G401 (cell line): ENCODE measurements around the gene UTF1. TPM values are rescaled to one million over a fixed set of nuclear protein-coding genes. Genes with fewer than 3 reads are reported as not detected.

ENCODE experiments used
- DNase-seq: peaks from one replicate; pipeline ENCODE4 v3.0.0-alpha.2; 2015; ENCODE audit warnings: low spot score
- in situ Hi-C: cut with HindIII; loops from 2 replicates; pipeline ENCODE4 v1.10.0; 2016; ENCODE audit warnings: low sequenced_read_pairs, mixed read lengths
- total RNA-seq: library from RNA; depleted of rRNA; stranded (reverse); fragments of >200 nt; shearing (Covaris generic); gene quantifications from 2 replicates; pipeline ENCODE4 v1.2.3, GENCODE V29; 2014

The UTF1 gene
- total RNA-seq, 1 experiment from 2014 or later: not detected

DNA sequence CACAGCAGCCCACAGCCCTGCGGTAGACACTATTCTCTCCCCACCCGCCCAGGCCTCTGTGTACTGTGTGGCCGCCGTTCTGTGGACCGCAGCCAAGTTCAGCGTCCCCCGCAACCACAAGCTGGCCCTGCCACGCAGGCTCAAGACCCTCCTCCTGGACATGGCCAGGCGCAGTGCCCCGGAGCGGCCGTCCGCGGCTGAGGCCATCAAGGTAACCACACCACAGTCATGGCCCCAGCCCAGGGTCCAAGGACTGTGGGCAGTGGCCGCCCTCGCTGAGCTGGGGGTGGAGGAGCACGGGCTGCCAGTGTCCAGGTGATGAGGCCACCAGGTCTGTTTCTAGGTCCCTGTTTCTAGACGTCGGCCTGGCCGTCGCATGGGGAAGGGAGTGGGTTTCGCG lies 34.4 kb upstream of the UTF1 start:
- DNase-seq: no peak
- in situ Hi-C loops: no loop called here

GRCh38 chr10:133196221-133196915 lies 33.6 kb upstream of the UTF1 start:
- in situ Hi-C loops: no loop called here
- no peak for DNase-seq

GRCh38 chr10:133196936-133197758 lies 32.9 kb upstream of the UTF1 start:
- DNase-seq: no peak
- in situ Hi-C loops: no loop called here

DNA sequence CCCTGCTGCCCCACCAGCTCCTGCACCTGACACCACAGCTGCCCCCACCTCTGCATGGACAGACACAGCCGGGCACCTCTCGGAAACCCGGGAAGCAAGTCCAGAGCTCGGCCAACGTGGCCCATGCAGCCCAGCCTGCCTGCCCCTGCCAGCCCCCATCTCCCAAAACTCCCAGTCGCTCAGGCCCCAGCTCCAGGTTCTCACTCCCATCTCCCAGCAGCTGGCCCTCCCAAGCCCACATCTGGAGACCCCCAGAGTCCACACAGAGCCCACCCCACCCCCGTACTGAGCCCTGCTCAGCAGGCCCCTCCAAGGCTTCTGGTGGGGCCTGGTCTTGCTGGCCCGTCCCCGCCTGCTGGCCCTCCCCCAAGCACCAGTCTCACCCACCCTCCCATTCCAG lies 32.2 kb upstream of the UTF1 start:
- in situ Hi-C loops: no loop called here

GRCh38 chr10:133198206-133198605 lies 31.8 kb upstream of the UTF1 start:
- in situ Hi-C loops: no loop called here
- DNase-seq: no peak

More for the DNA sequence above, 32.2 kb upstream of the UTF1 start:
- no peak for DNase-seq

DNA sequence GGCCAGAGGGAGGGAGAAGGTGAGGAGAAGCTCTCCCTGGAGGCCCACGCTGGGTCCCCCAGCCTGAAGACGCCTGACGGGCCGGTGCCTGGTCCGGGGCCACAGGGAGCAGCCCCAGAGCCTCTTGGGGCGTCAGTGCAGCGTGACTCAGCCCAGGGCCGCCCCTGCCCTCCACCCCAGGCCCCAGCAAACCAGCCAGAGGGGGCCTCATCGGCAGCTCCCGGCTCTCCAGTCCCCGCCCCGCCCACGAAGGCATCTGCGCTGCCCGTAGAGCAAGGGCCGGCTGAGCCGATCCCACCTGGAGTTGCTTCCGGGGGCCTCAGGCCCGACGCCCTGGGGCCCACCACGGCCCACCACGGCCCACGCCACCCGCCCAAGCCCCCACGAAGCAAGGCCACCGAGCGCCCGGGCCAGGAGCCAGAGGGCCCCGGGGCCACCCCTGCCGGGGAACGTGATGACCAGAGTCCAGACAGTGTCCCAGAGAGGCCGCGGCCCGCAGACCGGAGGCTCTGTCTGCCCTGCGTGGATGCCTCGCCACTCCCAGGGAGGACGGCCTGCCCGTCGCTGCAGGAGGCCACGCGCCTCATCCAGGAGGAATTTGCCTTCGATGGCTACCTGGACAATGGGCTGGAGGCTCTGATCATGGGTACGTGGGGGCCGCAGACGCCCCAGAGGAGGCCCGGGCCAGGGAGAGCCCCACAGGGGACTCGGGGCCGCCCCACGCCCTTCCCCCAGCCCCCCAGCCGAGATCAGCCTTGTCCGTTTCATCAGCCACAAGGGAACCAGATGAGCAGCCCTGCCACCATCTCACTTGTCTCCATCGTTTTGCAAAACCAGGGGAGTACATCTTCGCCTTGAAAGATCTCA lies 31.2 kb upstream of the UTF1 start:
- in situ Hi-C loops: no loop called here

DNA sequence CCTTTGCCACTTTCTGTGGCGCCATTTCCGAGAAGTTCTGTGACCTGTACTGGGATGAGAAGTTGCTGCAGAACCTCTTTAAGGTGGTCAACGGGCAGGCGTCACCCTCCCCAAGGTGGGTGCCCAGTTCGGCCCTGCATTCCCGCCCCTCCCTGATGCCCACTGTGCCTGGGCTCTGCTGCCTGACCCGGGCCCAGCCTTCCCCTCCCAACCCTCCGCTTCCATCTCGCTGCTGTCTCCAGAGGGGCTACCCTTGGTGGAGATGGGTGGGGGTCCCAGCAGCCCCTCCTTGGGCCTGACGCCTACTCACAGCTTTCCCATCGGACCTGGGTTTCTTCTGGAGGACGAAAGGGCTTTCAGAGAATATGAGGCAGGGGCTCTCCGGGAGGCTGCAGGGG lies 30.5 kb upstream of the UTF1 start:
- in situ Hi-C loops: no loop called here
- no peak for DNase-seq

More for the DNA sequence above, 31.2 kb upstream of the UTF1 start:
- DNase-seq: no peak

- in situ Hi-C loops: no loop called here
- DNase-seq: no peak
Measured at GRCh38 chr10:133199992-133200611, 29.9 kb upstream of the UTF1 start.

DNA sequence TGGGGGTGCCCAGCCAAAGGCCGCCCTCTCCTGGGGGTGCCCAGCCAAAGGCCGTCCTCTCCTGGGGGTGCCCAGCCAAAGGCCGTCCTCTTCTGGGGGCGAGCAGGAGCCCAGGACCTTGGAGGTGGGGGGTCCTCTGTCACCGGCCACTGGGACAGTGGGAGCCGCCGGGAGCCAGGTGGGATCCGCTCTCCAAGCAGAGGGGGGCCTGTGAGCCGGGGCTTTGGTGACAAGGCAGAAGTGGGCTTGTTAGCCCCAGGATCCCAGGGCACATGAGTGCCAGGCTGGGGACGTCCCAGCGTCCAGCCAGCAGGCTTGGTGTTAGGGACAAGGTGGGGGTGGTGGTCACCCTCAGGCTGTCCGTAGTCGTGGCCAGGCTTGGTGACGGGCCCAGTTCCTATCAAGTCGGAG lies 29.4 kb upstream of the UTF1 start:
- DNase-seq: no peak
- in situ Hi-C loops: no loop called here

DNA sequence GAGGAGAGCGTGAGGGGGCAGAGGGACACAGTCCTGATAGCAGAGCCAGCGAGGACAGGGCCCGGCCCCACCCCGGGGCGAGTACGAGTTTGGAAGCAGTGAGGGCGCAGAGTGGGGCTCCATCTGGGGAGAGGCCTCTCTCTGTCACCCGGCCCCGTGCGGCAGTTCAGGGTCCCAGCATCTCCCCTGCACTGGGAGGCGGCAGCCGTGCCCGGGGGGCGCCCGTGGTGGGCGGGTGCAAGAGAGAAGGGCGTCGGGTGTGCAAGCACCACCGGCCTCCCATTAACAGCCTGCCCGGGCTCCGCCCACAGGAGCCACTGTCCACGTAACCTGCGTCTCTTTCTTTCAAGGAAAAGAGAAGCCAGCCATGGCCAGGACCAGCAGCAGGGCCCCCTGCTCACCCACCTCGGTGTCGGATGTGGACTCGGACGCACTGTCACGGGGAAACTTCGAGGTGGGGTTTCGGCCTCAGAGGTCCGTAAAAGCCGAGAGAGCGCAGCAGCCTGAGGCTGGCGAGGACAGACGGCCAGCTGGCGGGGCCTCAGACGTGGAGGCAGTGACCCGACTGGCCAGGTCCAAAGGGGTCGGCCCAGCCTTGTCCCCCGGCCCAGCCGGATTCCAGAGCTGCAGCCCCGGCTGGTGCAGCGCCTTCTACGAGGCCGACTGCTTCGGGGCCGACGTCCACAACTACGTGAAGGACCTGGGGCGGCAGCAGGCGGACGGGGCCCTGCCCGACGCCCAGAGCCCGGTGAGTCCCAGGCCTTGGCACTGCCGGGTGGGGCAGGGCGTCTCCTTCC lies 28.7 kb upstream of the UTF1 start:
- in situ Hi-C loops: no loop called here
- DNase-seq: no peak

DNA sequence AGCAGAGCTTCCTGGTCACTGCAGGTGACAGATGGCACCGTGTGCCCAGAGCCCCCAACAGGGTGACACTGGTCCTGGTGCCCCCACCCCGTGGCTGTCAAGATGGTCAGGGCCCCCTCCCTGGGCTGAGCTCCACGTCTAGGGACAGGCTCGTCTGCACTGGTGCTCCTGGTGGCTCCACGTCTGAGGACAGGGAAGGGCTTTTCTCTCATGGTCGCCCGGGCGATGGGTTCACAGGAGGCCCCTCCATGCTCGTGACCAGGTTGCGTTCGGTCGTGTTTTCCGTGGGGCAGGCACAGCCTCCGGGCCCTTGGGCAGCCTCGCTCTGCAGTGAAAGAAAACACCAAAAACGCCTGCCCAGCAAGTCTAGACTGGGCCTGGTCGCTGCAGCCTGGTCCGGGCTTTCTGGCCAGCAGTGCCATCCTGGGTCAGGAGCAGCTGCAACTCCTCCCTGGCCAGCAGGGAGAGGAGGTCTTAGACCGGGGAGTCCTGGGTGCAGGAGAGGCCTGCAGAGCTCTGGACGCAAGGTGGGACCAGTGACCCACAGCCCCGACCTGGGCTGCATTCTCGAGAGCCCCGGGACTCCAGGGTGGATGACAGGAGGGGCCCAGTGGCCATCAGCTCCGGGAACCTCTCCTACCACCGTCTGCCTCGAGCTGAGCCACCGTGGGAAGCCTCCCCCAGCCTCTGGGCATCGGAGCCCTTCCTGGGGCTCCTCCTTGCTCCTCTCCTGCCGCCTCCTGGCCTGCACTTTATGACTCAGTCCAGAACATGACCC lies 27.9 kb upstream of the UTF1 start:
- no peak for DNase-seq
- in situ Hi-C loops: no loop called here

GRCh38 chr10:133202778-133203651 lies 27.0 kb upstream of the UTF1 start:
- in situ Hi-C loops: no loop called here
- DNase-seq: no peak

GRCh38 chr10:133203652-133204195 lies 26.3 kb upstream of the UTF1 start:
- in situ Hi-C loops: no loop called here
- DNase-seq: no peak

DNA sequence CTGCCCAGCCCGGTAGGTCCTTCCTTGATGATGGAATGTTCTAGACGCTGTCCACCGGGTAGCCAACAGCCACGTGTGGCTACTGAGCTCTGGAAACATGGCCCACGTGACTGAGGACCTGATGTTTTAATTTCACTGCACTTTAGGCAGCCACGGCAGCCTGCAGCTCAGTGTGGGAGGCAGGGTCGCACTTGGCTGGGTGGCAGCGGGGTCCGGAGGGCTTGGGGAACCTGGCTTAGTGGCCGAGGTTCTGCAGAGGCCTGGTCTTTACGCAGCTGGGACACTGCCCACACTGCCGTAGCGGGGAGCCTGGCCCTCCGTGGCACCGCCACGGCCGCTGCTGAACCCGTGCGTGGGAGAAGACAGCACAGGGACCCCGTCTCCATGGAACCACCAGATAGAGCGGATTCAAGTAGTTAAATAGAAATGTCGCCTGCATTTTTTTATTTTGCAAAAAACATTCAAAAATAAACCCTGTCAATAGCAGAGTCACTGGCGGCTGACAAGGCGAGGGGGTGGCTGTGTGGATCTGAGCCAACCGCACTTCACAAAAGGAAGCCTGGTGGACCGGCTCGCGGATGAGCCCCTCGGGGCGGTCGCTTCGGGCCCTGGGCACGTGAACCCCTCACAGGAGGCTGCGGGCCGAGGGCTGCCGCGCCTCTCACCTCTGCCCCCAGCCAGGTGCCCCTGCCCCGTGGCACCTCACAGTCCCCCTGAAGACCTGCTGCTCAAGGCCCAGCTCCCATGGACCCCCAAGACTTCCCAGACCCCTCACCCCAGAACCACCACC lies 25.6 kb upstream of the UTF1 start:
- DNase-seq: no peak
- in situ Hi-C loops: no loop called here

DNA sequence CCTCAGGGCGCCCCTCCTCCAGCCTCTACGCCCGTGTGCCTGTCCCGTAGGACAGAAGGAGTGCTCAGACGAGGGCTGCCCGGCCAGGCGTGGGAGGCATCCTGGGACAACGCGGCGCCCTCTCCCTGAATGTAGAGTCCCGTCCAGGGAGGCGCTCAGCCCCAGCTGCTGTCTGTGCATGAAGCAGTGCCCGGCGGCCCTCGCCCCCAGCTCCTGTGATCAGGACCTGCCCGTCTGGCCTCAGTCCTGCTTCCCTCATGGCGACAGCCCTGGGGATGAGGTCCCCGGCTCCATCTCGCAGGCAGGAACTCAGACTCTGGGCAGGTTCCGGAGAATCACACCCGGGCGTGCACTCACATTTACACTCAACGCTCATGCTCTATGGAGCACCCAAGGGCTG lies 24.9 kb upstream of the UTF1 start:
- no peak for DNase-seq
- in situ Hi-C loops: no loop called here
